Mesendoderm (in vitro differentiated cells): ENCODE measurements around the gene TEX30.
"Not testable (repeated sequence)": the region's sequence is repeated elsewhere in the genome, so short reads cannot be mapped to it uniquely, and the experiment has no call there.

ENCODE experiments used
- DNase-seq: peaks from one replicate; pipeline ENCODE4 v3.0.0; 2013
- H2AK5ac ChIP-seq: 2 replicates; pipeline ENCODE4 v1.6.1; 2013; ENCODE audit warnings: low read length, inconsistent platforms
- H2BK120ac ChIP-seq: 2 replicates; pipeline ENCODE4 v1.6.1; 2013; ENCODE audit warnings: low read depth, mild to moderate bottlenecking, low read length, moderate library complexity, mixed read lengths
- H2BK15ac ChIP-seq: replicated peaks from 2 replicates; pipeline ENCODE4 v1.6.1; 2013; ENCODE audit warnings: low read depth, mild to moderate bottlenecking, moderate library complexity
- H2BK5ac ChIP-seq: 2 replicates; pipeline ENCODE4 v1.6.1; 2013; ENCODE audit warnings: low read length, inconsistent platforms
- H3K18ac ChIP-seq: 2 replicates; pipeline ENCODE4 v1.6.1; 2013; ENCODE audit warnings: mild to moderate bottlenecking, low read length, mixed read lengths
- H3K23ac ChIP-seq: one replicate; pipeline ENCODE4 v1.6.1; 2013; ENCODE audit warnings: low read length
- H3K27ac ChIP-seq: 2 replicates; pipeline ENCODE4 v1.5.1; 2013; ENCODE audit warnings: low read depth, mild to moderate bottlenecking, inconsistent platforms, low read length, moderate library complexity
- H3K27me3 ChIP-seq: 2 replicates; pipeline ENCODE4 v1.6.1; 2013; ENCODE audit warnings: low read length, control low read depth, mild to moderate bottlenecking, inconsistent platforms; ENCODE audit not compliant: insufficient read depth, poor library complexity
- H3K36me3 ChIP-seq: 2 replicates; pipeline ENCODE4 v1.6.1; 2013; ENCODE audit warnings: low read length, inconsistent platforms; ENCODE audit not compliant: control insufficient read depth, insufficient read depth
- H3K4ac ChIP-seq: one replicate; pipeline ENCODE4 v1.6.1; 2013; ENCODE audit warnings: low read depth, mild to moderate bottlenecking, low read length, moderate library complexity
- H3K4me1 ChIP-seq: 2 replicates; pipeline ENCODE4 v1.6.1; 2013; ENCODE audit warnings: low read depth, low read length, inconsistent platforms; ENCODE audit not compliant: control insufficient read depth
- H3K4me2 ChIP-seq: 2 replicates; pipeline ENCODE4 v1.6.1; 2013; ENCODE audit warnings: low read length
- H3K4me3 ChIP-seq: 2 replicates; pipeline ENCODE4 v1.5.1; 2013; ENCODE audit warnings: mild to moderate bottlenecking, low read length
- H3K56ac ChIP-seq: one replicate; pipeline ENCODE4 v1.6.1; 2013; ENCODE audit warnings: low read length
- H3K79me1 ChIP-seq: 2 replicates; pipeline ENCODE4 v1.6.1; 2013; ENCODE audit warnings: low read length, inconsistent platforms
- H3K79me2 ChIP-seq: 2 replicates; pipeline ENCODE4 v1.6.1; 2013; ENCODE audit warnings: mild to moderate bottlenecking, low read length; ENCODE audit not compliant: control insufficient read depth, insufficient read depth
- H3K9ac ChIP-seq: 2 replicates; pipeline ENCODE4 v1.6.1; 2013; ENCODE audit warnings: low read length, inconsistent platforms
- H4K5ac ChIP-seq: one replicate; pipeline ENCODE4 v1.6.1; 2013; ENCODE audit warnings: low read length
- H4K8ac ChIP-seq: one replicate; pipeline ENCODE4 v1.6.1; 2013; ENCODE audit warnings: low read depth, mild to moderate bottlenecking, control low read depth, low read length, moderate library complexity
- WGBS: extraction: QIAGEN DNeasy Blood & Tissue Kit; methylation state at CpG from one replicate; pipeline ENCODE4 v1.1.7; 2013; ENCODE audit warnings: low lambda C conversion rate, missing lambda C conversion rate; ENCODE audit not compliant: insufficient coverage; ENCODE audit errors: extremely low coverage; 5-methylcytosine and 5-hydroxymethylcytosine counted together

Gene TEX30

DNA sequence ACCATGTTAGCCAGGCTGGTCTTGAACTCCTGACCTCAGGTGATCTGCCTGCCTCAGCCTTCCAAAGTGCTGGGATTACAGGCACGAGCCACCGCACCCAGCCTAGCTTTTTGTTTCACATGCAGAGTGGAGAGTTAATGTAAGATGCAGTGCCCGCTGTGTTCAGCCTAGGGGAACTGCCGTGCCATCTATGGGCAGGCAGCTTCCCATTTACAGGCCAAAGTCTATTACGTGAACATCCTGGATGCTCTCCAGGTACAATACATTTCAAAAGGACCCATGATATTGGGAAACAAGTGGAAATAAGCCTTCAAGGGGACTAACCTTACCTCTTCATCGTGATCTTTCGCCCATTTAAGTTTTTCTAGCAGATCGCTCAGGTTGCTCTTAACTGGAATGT, 15.1 kb upstream of the TEX30 start:
- H3K4me3 ChIP-seq: no peak overlapping the region
- no peak overlapping the region for H3K27ac ChIP-seq
- H2BK5ac ChIP-seq: no peak overlapping the region
- no peak for DNase-seq
- H3K9ac ChIP-seq: no peak overlapping the region
- H3K36me3 ChIP-seq: peaks cover 1% of the 10 kb centered on the region
- H3K4ac ChIP-seq: no peak overlapping the region
- no CpG with 5 or more reads among the region's 8 CpGs for WGBS
- no peak overlapping the region for H3K56ac ChIP-seq
- no peaks in the 10 kb centered on the region for H3K79me2 ChIP-seq
- H3K4me1 ChIP-seq: no peaks in the 10 kb centered on the region
- H2BK120ac ChIP-seq: no peak overlapping the region
- no peaks in the 10 kb centered on the region for H3K79me1 ChIP-seq
- no peaks in the 10 kb centered on the region for H3K27me3 ChIP-seq
- H3K18ac ChIP-seq: no peak overlapping the region
- no peak overlapping the region for H4K5ac ChIP-seq
- no peak overlapping the region for H2BK15ac ChIP-seq
- no peak overlapping the region for H3K23ac ChIP-seq
- H3K4me2 ChIP-seq: no peak overlapping the region
- no peak overlapping the region for H4K8ac ChIP-seq
- H2AK5ac ChIP-seq: no peak overlapping the region

DNA sequence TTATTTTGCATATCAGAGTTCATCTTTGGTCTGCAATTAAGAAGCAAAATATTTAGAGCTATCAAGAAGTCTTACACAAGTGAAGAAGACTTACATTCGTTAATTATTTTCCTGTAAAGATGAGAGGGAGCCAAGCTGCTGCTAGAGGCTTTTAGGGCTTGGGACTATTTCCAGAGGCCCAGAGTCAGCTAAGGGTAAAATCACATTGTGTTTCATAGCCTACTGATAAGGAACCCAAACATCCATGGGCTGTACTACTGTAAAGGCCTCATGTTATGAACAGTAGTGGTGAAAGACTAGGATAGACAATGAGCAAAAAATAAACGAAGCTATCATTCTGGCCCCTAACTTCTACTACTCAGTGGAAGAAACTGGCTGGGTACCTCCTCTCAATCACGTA, 10.9 kb upstream of the TEX30 start:
- no peak overlapping the region for H2BK15ac ChIP-seq
- no peak overlapping the region for H4K8ac ChIP-seq
- no peaks in the 10 kb centered on the region for H3K4me1 ChIP-seq
- no peak overlapping the region for H3K27ac ChIP-seq
- H3K9ac ChIP-seq: no peak overlapping the region
- WGBS: no CpG with 5 or more reads among the region's 3 CpGs
- H3K4me3 ChIP-seq: no peak overlapping the region
- H2AK5ac ChIP-seq: no peak overlapping the region
- H3K79me2 ChIP-seq: no peaks in the 10 kb centered on the region
- no peaks in the 10 kb centered on the region for H3K27me3 ChIP-seq
- no peak overlapping the region for H2BK120ac ChIP-seq
- no peak overlapping the region for H3K4me2 ChIP-seq
- H3K79me1 ChIP-seq: no peaks in the 10 kb centered on the region
- H3K56ac ChIP-seq: no peak overlapping the region
- H3K23ac ChIP-seq: no peak overlapping the region
- no peak for DNase-seq
- no peak overlapping the region for H2BK5ac ChIP-seq
- H3K36me3 ChIP-seq: peaks cover 1% of the 10 kb centered on the region
- no peak overlapping the region for H4K5ac ChIP-seq
- H3K4ac ChIP-seq: no peak overlapping the region
- no peak overlapping the region for H3K18ac ChIP-seq

DNA sequence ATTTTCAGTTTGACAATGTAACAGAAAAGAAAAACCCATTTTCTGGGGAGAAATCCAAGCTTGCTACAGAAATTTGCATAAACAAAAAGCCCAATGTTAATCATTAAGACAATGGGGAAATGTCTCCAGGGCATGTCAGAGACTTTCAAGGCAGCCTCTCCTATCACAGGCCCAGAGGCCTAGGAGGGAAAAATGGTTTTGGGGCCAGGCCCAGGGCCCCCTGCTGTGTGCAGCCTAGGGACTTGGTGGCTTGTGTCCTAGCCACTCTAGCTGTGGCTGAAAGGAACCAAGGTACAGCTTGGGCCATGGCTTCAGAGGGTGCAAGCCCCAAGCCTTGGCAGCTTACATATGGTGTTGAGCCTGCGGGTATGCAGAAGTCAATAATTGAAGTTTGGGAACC, 8.0 kb upstream of the TEX30 start:
- Histone ChIP-seq H2AK5ac (no peak overlapping the region), H3K27ac (no peak overlapping the region), H3K23ac (no peak overlapping the region), H3K9ac (no peak overlapping the region), H3K4me1 (no peaks in the 10 kb centered on the region), H4K5ac (no peak overlapping the region), H3K18ac (no peak overlapping the region), H3K36me3 (peaks cover 1% of the 10 kb centered on the region), H3K56ac (no peak overlapping the region), H4K8ac (no peak overlapping the region), H3K27me3 (no peaks in the 10 kb centered on the region), H3K4ac (no peak overlapping the region), H3K79me2 (no peaks in the 10 kb centered on the region), H2BK120ac (no peak overlapping the region), H2BK15ac (no peak overlapping the region), H3K79me1 (no peaks in the 10 kb centered on the region), H2BK5ac (no peak overlapping the region), H3K4me2 (no peak overlapping the region), H3K4me3 (no peak overlapping the region)
- no peak for DNase-seq
- WGBS: no CpG with 5 or more reads among the region's 1 CpG

DNA sequence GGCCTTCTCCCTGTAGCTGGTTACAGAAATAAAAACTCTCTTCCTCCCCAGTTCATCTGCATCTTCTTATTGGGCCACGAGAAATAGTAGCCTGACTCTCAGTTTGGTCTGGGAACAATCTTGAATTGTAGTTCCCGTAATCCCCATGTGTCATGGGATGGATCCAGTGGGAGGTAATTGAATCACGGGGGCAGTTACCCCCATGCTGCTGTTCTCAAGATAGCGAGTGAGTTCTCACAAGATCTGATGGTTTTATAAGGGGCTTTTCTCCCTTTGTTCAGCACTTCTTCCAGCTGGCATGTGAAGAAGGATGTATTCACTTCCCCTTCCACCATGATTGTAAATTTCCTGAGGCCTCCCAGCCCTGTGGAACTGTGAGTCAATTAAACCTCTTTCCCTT, 7.1 kb upstream of the TEX30 start:
- H3K4ac ChIP-seq, H3K23ac ChIP-seq, H2BK120ac ChIP-seq, H3K36me3 ChIP-seq, H3K4me2 ChIP-seq, H3K4me3 ChIP-seq, DNase-seq, H4K8ac ChIP-seq, H2AK5ac ChIP-seq, H3K18ac ChIP-seq, H3K9ac ChIP-seq, H3K79me2 ChIP-seq, H3K79me1 ChIP-seq, H2BK5ac ChIP-seq, H3K4me1 ChIP-seq, H3K27me3 ChIP-seq, H4K5ac ChIP-seq, H2BK15ac ChIP-seq, H3K27ac ChIP-seq, H3K56ac ChIP-seq: not testable (repeated sequence)
- no CpG with 5 or more reads among the region's 4 CpGs for WGBS

DNA sequence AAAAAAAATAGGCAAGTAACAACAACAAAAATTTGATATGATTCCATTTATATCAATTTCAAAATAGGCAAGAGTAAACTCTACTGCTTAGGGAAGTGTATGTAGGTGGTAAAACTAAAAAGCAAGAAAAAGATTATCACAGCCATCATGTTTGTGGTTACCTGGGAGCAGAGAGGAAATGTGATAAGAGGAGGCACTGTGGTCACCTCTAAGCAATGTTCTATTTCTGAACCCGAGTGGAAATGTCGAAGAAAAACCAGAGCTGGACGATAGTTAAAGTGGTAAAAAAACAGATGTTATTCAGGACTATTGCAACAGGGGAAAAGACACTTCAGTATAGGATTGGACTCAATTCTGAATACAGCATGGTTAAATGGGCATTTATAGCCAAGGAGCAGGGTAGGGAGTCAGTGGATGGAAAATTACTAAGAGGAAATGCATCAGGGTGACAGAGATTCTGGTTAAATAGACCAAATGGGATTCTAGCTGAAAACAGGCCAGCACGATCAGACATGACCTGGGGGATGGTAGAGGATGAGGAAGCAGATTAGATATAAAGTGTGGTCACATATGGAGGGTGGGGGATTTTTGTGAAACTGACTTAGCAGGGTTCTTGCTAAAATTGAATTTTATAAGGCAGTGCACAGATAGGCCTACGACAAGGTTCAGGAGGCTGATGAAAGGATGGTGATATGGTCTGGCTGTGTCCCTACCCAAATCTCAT, 6.0 kb upstream of the TEX30 start:
- Histone ChIP-seq H3K4me1 (no peaks in the 10 kb centered on the region), H2BK5ac (no peak overlapping the region), H3K27ac (no peak overlapping the region), H3K79me2 (no peaks in the 10 kb centered on the region), H2BK15ac (no peak overlapping the region), H2BK120ac (no peak overlapping the region), H3K56ac (no peak overlapping the region), H2AK5ac (no peak overlapping the region), H3K23ac (no peak overlapping the region), H3K4me3 (no peak overlapping the region), H3K4me2 (no peak overlapping the region), H4K8ac (no peak overlapping the region), H3K79me1 (no peaks in the 10 kb centered on the region), H3K4ac (no peak overlapping the region), H3K36me3 (peaks cover 1% of the 10 kb centered on the region), H3K27me3 (no peaks in the 10 kb centered on the region), H3K9ac (no peak overlapping the region), H4K5ac (no peak overlapping the region), H3K18ac (no peak overlapping the region)
- WGBS: no CpG with 5 or more reads among the region's 5 CpGs
- no peak for DNase-seq

DNA sequence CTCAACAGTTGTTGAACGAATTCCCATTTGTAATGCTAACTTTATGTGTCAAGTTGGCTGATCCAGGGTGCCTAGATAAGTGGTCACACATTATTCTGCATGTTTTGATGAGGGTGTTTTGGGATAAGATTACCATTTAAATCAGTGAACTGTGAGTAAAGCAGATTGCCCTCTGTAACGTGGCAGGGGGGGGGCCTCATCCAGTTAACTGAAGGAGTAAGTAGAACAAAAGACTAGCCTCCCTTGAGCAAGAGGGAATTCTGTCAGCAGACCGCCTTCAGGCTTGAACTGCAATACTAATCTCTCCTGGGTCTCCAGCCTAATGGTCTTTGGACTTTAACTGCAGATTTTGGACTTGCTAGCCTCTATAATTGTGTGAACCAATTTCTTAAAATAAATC, 4.2 kb upstream of the TEX30 start:
- Histone ChIP-seq H3K4me1 (peaks cover 2% of the 10 kb centered on the region), H3K18ac (no peak overlapping the region), H2BK120ac (no peak overlapping the region), H3K27me3 (no peaks in the 10 kb centered on the region), H3K79me1 (no peaks in the 10 kb centered on the region), H3K4me3 (no peak overlapping the region), H3K23ac (no peak overlapping the region), H3K4me2 (no peak overlapping the region), H2BK5ac (no peak overlapping the region), H3K36me3 (no peaks in the 10 kb centered on the region), H2AK5ac (no peak overlapping the region), H4K8ac (no peak overlapping the region), H3K27ac (no peak overlapping the region), H3K79me2 (no peaks in the 10 kb centered on the region), H2BK15ac (no peak overlapping the region), H3K56ac (no peak overlapping the region), H3K9ac (no peak overlapping the region), H3K4ac (no peak overlapping the region), H4K5ac (no peak overlapping the region)
- no CpG with 5 or more reads among the region's 3 CpGs for WGBS
- no peak for DNase-seq
